8988T (cell line): ENCODE data around the gene SDHAF4.
"Not testable (repeated sequence)": the region's sequence is repeated elsewhere in the genome, so short reads cannot be mapped to it uniquely, and the experiment has no call there.

ENCODE experiments used
- DNase-seq: peaks from one replicate; pipeline ENCODE4 v3.0.0; 2011

The SDHAF4 gene

DNA sequence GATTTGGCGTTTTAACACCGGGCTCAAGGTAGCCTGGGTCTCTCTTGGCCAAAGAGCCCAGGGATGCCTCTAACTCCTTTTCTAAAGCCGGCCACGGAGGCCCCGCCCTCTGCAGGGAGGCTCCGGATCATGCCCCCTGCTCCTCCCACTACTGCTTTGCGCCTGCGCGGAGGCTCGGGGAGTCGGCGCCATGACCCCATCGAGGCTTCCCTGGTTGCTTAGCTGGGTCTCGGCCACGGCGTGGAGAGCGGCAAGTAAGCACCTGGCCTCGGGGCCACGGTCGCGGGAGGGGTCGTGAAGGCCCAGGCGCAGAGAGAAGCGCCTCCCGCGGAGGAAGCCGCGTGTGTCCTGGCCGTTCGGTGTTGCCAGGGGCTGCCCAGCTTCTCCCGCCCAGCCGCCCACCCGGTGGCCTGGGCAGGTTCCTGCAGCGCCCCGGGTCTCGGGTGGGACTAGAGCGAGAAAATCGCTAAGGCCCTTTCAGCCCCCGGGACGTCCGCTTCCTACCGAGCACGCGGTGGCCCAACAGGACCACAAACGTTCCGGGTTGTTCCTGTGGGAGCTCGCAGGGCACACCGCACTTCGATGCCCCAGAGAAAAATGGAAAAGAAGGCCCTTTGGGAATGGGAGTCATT, at the start of gene SDHAF4:
TSS of gene SDHAF4 (plus strand) at position 180 of the 632 bp plus-strand sequence. CDS start at position 191, 11 bp downstream.
- DNase-seq: peak; percentile 77

DNA sequence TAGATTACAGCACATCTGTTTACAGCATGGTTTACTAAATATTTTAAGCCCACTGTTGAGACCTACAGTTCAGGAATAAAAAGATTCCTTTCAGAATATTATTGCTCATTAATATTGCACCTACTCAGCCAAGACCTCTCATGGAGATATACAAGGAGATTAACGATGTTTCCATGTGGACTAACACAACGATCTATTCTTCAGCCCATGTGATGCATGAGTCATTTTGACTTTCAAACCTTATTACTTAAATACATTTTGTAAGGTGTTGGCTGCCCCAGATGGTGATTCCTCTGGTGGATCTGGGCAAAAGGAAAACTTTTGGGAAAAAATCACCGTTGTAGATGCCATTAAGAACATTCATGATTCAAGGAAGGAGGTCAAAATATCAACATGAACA, 48.0 kb upstream of the SDHAF4 start:
- DNase-seq: no peak

DNA sequence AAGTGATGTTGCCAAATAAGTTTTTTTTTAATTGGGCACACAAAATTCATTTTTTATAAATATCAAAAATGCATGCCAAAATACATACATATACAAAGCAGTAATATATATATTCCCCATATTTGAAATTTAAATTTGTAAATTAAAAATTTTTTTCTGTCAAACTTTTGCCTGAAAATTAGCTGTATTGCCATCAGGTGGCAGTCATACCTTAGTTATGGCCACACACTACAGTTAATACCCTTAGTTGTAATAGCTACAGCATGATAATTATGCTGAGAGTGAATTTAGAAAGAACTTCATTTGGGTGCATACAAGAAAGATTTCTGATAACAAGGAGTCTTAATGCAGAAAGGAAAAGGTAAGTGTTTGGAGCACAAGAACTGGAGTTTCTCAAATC, 46.2 kb upstream of the SDHAF4 start:
- DNase-seq: no peak

DNA sequence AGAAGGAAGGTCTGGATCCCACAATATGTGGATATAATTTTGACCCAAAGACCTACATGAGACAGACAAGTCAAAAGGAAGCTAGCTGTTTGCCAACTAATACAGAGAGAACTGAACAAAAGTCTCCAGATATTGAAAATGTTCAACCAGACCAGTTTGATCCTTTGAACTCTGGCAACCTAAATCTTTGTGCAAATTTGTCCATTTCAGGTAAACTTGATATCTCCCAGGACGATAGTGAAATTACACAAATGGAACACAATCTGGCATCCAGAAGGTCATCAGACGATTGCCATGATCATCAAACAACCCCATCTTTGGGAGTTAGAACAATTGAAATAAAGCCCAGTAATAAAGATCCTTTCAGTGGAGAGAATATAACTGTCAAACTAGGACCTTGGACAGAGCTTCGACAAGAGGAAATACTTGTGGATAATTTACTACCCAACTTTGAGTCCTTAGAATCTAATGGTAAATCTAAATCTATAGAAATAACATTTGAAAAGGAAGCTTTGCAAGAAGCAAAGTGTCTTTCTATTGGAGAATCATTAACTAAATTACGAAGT, 41.9 kb upstream of the SDHAF4 start:
- DNase-seq: no peak

DNA sequence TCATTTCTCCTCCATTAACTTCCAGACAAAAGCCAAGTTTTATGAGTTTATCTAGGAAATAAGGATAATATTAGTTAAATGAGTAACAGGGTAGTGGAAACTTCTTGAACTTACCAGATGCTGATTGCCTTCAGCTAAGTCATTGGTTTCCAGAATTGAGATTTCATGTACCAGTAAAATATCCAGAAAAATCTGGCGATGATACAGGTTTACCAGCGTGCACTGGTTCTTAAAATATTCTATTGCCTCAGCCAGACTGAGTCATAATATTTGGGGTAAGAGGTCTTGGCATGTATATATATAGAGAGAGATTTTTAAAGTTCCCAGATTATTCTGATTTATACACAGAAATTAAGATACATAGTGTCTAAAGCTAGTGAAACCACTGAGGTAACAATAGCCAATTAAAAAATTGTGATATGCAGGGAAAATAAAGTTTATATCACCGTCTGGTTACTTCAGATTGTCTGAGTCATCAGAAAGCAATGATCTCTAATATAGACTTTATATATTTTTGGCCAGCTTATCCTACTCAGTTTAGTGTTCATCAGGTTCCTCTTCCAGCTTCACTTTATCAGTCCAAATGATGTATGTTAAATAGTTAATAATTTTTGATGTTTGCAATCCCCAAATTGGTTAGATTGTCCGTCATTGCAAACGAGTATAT, 39.5 kb upstream of the SDHAF4 start:
- DNase-seq: no peak

DNA sequence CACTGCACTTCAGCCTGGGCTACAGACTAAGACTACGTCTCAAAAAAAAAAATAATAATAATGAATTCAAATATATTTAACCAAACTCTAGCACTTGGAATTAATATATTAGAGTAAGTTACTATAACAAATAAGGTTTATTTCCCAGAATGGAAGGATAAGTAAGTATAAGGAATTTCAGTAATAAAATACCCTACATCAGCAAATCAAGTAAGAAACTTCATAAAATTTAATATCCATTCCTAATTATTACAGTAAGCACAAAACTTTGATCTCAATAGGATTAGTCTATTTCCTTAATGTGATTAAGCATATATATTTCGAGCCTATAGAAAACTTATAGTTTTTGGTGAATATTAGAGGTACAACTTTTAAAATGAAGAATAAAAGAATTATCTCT, 36.7 kb upstream of the SDHAF4 start:
- DNase-seq: no peak

DNA sequence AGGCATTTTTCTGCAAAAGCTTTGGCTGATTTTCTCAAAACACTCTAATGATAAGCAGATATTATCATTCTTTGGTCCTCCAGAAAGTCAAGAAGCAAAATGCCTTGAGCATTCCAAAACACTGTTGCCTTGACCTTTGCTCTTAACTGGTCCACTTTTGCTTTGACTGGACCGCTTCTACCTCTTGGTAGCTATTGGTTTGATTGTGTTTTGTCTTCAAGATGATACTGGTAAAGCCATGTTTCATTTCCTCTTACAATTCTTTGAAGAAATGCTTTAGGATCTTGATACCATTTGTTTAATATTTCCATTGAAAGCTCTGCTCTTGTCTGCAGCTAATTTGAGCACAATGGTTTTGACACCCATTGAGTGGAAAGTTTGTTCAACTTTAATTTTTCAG, 35.6 kb upstream of the SDHAF4 start:
- no peak for DNase-seq

DNA sequence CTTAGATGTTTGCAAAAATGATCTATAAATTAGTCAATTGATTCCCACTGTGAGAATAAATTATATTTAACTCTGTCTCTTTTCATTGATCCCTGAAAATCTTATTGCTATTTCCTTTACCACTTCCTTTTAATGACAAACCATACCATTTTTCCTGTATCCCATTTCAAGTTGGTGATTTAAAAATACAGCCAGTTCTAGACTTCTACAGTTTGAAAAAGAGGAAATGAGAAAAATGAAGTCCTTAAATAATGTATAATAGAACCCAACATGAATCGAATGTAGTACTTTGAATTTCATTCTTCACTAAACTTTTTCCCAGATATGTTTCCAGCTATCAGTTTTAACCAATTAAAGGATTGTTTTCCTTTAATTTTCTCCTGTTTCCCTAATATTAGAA, 29.5 kb upstream of the SDHAF4 start:
- no peak for DNase-seq

DNA sequence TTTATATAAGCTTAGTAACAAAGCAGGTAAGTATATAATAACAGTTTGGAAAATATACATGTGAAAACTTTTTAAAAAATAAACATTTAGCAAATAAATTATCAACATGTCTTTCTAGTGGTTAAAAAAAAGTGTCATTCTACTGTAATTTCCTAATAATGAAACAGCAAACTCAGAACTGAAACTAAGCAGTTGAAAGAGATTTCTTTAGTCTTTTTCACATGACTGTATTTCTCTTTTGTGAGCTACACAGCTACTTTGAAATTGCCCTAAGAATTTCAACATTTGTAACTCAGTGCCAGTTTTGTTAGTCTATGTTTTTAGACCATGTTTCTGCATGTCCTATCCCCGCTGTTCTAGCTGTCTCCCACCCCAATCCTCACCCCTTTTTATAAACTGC, 28.4 kb upstream of the SDHAF4 start:
- DNase-seq: no peak

DNA sequence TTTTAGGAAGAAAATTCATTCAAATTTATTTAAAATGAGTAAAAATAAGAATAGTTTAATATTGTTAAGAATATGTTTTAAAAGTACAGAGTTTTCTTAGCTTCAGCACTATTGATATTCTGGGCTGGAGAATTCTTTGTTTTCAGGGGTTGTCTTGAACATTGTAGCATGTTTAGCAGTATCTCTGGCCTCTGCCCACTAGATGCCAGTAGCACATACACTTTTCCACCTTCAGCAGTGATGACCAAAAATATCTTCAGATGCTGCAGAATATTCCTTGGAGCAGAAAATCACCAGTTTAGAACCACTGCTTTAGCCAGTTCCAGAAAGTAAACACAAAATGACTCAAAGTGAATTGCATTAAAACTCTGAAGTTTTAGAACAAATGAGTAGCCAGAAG, 19.4 kb upstream of the SDHAF4 start:
- no peak for DNase-seq

DNA sequence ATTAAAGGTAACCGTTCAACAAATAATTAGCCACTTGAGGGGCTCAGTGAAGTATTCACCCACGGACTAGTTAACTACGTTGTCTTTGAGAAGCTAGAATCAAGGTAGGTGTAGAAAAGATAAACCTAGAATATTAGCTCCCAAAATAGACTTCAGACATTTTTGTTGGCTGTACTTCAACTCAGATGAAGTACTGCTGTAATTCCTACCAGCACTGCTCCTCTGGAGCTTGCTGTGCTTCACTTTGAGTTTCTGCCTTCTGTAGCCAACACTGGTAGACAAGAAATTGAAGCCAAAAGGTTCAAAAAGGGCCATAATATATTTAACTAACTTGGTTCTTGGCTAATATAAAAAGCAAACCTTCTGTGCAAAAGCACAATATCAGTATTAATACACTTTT, 18.8 kb upstream of the SDHAF4 start:
- no peak for DNase-seq

DNA sequence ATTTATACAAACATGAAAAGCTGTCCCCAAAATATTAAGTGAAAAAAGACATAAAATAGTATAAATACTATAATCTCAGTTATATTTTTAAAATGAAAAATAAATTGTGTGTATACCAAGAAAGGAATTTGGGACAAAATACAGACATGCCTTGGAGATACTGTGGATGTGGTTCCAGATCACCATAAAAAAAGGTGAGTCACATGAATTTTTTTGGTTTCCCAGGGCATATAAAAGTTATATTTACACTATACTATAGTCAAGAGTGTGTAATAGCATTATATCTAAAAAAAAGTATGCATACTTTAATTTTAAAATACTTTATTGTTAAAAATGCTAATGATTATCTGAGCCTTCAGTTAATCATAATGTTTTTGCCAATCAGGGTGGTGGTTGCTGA, 17.4 kb upstream of the SDHAF4 start:
- no peak for DNase-seq

DNA sequence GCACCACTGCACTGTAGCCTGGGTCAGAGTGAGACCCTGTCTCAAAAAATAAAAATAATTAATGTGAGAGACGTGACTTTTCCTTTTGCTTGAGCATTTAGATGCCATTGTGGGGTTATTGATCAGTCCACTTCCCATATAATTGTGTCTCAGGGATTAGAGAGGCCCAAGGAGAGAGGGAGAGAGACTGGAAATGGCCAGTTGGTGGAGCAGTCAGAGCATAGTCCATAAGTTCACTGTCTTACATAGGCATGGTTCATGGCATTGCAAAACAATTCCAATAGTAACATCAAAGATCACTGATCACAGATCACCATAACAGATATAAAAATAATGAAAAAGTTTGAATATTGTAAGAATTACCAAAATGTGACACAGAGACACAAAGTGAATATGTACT, 15.2 kb upstream of the SDHAF4 start:
- DNase-seq: no peak

DNA sequence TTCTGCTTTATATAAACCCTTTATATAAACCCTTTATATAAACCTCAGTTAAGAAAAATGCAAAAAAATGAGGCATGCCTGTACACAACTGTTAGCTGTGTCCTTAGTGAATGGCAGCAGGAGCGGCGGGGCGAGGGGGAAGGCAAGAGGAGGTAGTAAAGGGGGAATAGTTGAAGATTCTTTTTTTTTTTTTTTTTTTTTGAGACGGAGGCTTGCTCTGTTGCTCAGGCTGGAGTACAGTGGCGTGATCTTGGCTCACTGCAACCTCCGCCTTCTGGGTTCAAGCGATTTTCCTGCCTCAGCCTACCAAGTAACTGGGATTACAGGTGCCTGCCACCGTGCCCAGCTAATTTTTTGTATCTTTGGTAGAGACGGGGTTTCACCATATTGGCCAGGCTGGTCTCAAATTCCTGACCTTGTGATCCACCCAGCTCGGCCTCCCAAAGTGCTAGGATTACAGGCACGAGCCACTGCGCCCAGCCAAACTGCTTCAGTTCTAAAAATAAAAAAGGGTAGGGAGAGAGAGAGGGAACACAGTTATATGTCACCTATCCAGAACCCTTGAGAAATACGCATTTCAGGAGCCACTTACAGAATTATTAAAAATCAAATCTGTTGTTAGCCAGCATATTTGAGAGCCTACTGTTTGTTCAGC, 14.3 kb upstream of the SDHAF4 start:
- DNase-seq: not testable (repeated sequence)

DNA sequence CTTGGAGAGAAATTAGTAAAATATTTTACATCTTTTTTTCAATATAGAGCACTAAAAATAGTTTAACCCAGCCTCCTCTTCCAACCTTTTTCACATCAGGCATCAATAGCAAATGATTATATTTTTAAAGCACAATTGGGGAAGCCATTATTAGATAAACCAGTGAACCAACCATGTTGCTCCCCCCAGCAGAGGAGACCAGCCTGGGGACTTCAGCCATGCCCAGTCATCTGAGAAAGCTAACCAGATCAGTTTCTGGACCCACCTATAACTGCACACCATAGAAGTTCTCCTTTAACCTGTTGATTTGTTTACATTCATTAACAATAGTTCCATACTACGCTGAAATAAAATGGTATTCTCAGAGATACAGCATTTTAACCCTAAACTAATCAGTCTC, 13.8 kb upstream of the SDHAF4 start:
- no peak for DNase-seq

DNA sequence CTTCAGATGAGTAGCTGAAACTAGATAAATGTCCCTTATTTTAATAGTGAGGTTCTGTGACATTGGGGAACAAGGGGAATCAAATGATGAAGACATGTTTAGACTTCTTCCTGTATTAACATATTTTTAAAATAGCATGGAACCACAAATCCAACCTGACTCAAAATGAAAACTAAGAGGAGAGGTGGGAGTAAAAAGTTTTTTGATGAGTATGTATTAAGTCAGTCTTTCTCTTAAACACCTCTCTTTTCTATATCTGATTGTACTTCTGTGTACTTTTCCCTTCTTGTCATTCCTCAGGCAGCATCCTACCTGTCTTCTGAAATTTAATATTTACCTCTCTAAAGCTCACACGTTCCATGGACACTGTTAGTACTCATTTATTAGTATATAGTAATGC, 8.7 kb upstream of the SDHAF4 start:
- DNase-seq: no peak

DNA sequence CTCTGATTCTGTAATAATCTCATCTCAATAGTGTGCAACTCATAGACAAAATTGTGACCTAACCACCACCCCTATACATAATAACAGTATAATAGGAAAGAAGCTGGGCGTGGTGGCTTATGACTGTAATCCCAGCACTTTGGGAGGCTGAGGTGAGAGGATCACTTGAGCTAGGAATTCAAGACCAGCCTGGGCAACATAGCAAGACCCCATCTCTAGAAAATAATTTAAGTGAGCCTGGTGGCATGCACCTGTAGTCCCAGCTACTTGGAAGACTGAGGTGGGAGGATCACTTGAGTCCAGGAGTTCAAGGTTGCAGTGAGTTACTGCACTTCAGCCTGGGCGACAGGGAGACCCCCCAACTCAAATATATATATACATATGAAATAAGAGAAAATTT, 4.3 kb upstream of the SDHAF4 start:
- DNase-seq: not testable (repeated sequence)

DNA sequence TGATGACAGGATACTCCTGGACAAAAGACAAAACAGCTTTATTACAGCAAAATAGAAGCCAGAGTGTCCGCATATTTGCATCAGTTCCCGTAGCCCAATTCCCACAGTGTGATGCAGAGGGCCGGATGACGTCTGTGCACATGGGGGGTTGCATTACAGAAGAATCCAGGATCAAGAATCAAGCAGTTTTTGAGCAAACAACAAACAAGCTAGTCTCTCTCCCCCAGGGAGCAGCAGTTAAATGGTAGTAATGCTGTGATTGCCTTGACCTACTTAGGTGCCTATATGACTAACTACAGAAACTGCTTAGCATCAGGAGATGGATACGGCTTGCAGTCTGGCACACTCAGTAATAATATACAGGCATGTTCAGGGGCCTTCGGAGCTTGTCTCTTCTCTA, 3.2 kb upstream of the SDHAF4 start:
- no peak for DNase-seq

DNA sequence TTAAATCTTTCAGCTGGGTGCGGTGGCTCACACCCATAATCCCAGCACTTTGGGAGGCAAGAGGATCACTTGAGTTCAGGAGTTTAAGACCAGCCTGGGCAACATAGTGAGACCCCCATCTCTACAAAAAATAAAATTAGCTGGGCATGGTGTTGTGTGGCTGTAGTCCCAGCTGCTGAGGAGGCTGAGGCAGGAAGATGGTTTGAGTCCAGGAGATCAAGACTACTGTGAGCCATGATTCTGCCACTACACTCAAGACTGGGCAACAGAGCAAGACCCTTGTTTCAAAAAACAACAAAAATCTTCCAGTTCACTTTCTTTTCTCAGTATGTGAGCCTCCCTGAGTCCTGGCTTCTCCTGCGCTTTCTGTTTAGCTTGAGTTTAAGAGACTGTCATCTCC, 7.9 kb downstream of the SDHAF4 start:
- no peak for DNase-seq

DNA sequence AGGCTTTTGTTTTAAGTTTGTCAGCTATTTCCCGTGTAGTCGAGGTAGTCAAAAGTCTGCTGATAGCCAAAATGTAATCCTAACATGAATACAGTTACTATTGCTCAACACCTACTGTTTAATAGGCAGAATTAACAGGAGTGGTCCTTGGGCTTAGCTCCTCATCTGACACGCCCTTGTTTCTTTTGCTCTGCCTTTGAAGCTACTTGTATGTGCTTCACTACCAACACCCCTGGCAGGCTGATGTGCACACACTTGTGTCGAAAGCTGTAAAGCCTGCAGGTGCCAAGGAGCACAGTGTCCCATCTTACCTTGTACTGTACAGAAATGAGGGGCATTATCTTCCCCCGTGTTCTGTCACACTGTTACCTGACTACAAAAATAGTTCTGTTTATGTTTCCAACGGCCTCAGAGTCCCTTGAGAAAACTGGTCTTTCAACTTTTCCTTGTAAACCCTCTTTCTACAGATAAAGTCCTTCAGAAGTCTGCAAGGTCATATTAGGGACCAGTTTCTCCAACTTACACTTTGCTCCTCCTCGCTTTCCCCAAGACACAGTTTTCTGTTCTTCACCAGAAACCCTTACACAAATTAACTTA, 9.3 kb downstream of the SDHAF4 start:
- no peak for DNase-seq

DNA sequence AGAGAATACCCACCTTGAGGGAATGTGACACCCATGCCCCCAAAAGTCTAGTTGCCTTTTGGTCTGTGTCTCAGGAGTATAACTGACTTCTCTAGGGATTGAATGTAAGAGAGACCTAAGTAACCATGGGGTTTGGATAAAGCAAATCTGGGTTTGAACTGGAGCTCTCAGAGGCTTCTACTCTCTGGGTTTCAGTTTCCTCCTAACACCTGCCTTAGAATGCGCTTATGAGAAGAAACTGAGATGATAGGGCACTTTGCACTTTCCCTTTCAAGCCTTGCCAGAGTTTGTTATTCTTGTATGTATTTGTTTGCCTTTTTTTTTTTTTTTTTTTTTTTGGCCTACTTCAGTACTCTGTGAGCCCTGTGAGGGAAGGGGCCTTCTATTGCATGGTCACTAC, 19.4 kb downstream of the SDHAF4 start:
- no peak for DNase-seq

DNA sequence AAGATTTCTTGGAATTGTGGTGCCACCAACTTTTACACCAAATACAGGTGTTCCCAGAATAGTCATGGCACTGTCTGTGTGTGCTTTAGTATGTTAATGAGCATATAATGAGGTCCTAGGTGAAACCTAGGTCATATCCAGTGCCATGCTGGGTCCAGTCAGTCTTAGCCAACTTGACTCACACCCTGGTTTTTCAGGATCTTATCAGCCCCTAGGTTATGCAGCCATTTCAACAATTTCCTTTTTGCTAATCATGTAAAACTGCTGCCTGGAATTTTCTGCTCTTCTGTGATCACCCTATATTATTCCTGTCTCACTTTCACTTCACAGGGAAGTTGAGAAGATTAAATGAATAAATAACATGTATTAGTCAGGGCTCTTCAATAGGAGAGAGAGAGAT, 23.7 kb downstream of the SDHAF4 start:
- DNase-seq: no peak

DNA sequence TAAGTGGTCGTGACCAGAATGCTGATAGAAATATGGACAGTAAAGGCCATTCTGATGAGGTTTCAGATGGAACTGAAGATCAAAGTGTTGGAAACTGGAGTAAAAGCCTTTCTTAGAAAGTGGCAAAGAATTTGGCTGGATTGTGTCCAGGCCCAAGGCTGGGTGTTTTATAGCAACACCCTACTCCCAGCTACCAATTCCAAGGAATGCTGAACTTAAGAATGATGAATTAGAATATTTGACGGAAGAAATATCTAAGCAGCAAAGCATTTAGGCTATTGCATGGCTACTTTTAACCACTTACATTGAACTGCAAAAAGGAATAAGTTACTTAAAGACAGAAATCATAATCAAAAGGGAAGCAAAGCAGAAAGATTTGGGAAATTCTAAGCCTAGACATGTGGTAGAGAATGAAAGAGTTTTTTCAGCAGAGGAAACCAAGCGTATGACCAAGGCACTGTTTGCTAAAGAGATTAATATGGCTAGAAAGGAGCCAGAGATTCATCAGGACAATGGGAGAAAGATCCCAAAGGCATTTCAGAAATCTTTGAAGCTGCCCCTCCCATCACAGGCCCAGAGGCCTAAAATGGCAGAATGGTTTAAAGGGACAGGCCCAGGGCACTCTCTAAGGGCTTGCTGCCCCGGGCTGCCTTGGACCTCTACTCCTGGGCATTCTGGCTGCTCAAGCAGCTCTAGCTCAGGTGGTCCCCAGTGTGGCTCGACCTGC, 25.8 kb downstream of the SDHAF4 start:
- DNase-seq: no peak
